ENCODE data around the gene THSD4. TPM values are rescaled to one million over a fixed set of nuclear protein-coding genes. Genes with fewer than 3 reads are reported as not detected.

THSD4 gene
- total RNA-seq, 1 experiment from 2014 or later: 6.4 TPM

Other genes starting within 250 kb of the THSD4 start
- 4.5 and 11.0 TPM in 2 replicates for gene THAP10, start 223.0 kb upstream of the THSD4 start, total RNA-seq (2014; rRNA removed; shearing (Covaris generic))
- gene LRRC49, start 222.6 kb upstream of the THSD4 start, total RNA-seq (2014; rRNA removed; shearing (Covaris generic)): 14.2 and 16.4 TPM in 2 replicates